HG03432 (cell line): ENCODE data around the gene GPN3.
"Not testable (repeated sequence)": the region's sequence is repeated elsewhere in the genome, so short reads cannot be mapped to it uniquely, and the experiment has no call there.

ENCODE experiments used
- ATAC-seq: cut with Tn5 transposase; IDR thresholded peaks from one replicate; pipeline ENCODE4 v1.9.1; 2021; ENCODE audit warnings: mild to moderate bottlenecking, moderate library complexity; ENCODE audit not compliant: unreplicated experiment

The GPN3 gene

DNA sequence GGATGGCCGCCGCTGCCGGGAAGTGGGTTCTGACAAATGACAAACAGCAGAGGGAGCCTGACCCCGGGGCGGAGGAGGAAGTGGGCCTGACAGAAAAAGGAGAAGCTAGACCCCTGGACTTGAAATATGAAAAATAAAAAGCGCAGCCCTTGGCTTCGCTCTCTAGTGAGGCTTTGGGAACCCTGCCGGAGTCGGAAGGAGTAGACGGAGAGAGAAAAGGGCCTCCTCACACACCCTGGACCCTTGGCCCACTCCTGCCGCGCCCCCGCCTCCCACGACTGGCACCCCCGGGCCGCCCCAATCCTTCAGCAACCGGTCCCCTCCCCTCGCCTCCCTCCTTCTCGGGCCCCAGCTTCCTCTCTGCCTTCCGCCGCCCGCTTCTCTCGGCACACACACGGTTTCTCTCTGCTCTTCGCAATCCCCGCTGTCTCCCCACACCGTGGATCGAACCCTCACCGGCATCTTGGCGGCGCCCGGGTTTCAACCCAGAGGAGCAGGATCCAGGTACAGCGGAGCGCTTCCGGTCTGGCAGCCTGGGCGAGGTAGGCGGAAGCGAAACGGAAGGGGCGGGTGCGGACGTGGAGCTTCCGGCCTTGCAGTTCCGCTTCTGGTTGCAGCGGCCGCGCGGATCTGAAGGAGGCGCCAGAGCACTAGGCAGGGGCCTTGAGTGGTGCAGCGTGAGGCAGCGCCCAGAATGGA lies 18.1 kb downstream of the GPN3 start, which contains the start of gene ARPC3:
Gene ARPC3 (minus strand): TSS at position 539 of the 699 bp plus-strand sequence. CDS start 77 bp downstream, at position 462.
- ATAC-seq: peak; percentile 93

GRCh38 chr12:110444455-110444854 lies 23.6 kb downstream of the GPN3 start:
- ATAC-seq: no peak

GRCh38 chr12:110436231-110436630 lies 31.8 kb downstream of the GPN3 start:
- no peak for ATAC-seq

- ATAC-seq: peak; percentile 20
Measured at GRCh38 chr12:110431957-110432587, 36.0 kb downstream of the GPN3 start.

GRCh38 chr12:110429676-110430075 lies 38.4 kb downstream of the GPN3 start:
- not testable (repeated sequence) for ATAC-seq

DNA sequence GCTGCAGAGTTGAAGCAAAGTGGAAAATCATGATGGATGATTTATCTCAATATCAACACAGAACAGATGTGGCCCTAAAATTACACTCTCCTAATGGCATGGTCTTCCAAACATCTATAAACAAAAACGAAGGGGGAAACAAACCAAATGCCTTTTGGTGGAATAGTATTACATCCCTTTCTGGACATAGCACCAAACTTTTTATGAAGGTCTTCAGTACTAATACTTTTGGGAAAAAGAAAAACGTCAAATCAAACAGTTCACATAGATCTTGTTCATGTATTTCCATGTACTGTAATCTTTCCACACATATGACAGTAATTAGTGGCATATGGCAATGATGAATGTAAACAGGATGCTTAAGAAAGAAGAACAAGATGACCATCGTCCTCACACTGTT lies 41.7 kb downstream of the GPN3 start:
- no peak for ATAC-seq

- no peak for ATAC-seq
Measured at GRCh38 chr12:110424237-110424636, 43.8 kb downstream of the GPN3 start.

DNA sequence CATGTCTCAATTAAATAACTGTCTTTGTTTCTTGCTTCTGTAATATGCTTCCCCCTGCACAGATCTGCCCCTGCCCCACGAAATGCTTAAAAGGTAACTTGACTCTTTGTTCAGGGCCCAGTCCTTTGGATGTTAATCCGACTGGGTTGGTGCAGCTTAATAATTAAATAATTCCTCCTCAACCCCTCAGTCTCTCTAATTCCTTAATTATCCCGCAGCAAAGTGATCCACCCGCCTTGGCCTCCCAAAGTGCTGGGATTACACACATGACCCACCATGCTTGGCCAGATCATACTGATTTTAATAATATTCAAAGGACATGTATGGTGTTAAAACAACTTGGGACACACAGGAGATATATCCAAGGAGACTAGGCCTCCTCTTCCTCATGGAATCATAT lies 46.4 kb downstream of the GPN3 start:
- no peak for ATAC-seq

DNA sequence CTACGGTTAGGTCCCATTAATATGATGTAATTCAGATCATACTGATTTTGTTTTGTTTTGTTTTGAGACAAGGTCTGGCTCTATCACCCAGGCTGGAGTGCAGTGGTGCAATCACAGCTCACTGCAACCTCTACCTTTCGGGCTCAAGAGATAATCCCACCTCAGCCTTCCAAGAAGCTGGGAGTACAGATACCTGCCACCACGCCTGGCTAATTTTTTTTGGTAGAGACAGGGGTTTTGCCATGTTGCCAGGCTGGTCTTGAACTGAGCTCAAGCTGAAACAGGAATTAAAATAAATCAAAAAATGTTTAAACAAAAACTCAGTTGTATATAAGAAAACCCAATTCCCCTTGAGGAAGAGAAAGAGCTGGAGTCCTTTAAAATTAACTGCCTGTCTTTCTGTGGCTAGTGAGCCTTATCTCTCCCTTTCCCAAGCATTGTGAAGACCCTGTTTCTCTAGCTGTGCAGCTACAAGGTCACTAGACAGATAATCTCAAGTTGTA lies 46.8 kb downstream of the GPN3 start:
- ATAC-seq: no peak

GRCh38 chr12:110420644-110421043 lies 47.4 kb downstream of the GPN3 start:
- ATAC-seq: not testable (repeated sequence)

GRCh38 chr12:110417113-110417512 lies 50.9 kb downstream of the GPN3 start:
- ATAC-seq: not testable (repeated sequence)

DNA sequence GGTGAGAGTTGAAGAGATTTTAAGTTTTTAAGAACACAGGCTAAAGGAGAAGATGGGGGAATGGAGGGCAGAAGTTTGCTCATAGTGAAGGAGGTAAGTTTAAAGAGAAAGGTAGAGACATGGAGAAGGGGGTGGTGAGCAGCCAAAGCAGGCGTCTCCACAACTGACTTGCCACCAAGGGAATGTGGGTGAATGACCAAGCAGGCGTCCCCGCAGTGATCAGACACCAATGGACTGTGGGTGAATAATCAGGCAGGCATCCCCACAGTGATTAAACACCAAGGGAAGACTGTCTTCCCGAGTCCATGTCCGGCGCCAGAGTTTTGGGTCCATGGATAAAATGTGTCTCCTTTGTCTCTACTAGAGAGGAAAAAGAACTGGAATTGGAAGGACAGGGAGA lies 58.0 kb downstream of the GPN3 start:
- ATAC-seq: not testable (repeated sequence)

- ATAC-seq: not testable (repeated sequence)
Measured at GRCh38 chr12:110405126-110405662, 62.9 kb downstream of the GPN3 start.

GRCh38 chr12:110403976-110404682 lies 63.9 kb downstream of the GPN3 start:
- peak; percentile 59 for ATAC-seq

- ATAC-seq: peak; percentile 80
Measured at GRCh38 chr12:110403146-110403975, 64.7 kb downstream of the GPN3 start, which contains the start of gene ANAPC7. ANAPC7 (minus strand) TSS chr12:110403708; CDS start chr12:110403627, 81 bp downstream.
